Measurements from ENCODE around the gene FHIT. TPM values are rescaled to one million over a fixed set of nuclear protein-coding genes. Genes with fewer than 3 reads are reported as not detected.

Gene FHIT
- polyA plus RNA-seq, 1 experiment, result 0.11 TPM

DNA sequence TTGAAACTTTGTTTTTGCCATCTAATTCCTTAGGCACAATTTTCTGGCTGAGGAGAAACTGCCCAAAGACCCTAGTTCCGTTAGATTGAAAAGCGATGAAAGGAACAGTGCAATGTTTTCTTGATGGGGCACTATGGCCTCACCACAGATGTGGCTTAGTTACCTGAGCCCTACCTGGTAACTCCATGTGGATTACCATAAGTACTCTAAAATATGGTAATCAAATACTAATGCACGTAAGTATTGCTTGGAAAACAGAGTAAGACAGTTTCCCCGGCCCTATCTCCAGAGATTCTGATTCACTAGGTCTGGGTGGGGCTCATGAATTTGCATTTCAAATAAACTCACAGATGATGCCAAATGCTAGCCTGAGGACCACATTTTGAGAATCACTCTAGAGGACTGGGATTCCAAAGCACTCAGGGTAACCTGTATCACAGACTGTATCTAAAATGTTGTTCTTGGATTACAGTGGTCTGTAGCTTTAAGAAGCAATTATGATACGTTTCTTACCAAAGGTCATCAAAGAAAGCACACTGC lies 806.3 kb downstream of the FHIT start:
- ChIA-PET CTCF (no interaction called here), POLR2A (no interaction called here)
- H3K36me3 ChIP-seq (ENCODE audit: control insufficient read depth, insufficient read depth, low read length), result no peaks in the 10 kb centered on the region
- TF ChIP-seq, protein P1, sequence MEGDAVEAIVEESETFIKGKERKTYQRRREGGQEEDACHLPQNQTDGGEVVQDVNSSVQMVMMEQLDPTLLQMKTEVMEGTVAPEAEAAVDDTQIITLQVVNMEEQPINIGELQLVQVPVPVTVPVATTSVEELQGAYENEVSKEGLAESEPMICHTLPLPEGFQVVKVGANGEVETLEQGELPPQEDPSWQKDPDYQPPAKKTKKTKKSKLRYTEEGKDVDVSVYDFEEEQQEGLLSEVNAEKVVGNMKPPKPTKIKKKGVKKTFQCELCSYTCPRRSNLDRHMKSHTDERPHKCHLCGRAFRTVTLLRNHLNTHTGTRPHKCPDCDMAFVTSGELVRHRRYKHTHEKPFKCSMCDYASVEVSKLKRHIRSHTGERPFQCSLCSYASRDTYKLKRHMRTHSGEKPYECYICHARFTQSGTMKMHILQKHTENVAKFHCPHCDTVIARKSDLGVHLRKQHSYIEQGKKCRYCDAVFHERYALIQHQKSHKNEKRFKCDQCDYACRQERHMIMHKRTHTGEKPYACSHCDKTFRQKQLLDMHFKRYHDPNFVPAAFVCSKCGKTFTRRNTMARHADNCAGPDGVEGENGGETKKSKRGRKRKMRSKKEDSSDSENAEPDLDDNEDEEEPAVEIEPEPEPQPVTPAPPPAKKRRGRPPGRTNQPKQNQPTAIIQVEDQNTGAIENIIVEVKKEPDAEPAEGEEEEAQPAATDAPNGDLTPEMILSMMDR (IDR thresholded peaks at IDR 0.05; ENCODE audit: insufficient read depth, low read depth, low read length), result no peak
- no peak overlapping the region for H3K4me3 ChIP-seq (ENCODE audit: low read depth, low read length)
- DNase-seq (ENCODE audit: low read depth), result no peak
- no peaks in the 10 kb centered on the region for H3K27me3 ChIP-seq (ENCODE audit: control insufficient read depth, insufficient read depth, low read length)

DNA sequence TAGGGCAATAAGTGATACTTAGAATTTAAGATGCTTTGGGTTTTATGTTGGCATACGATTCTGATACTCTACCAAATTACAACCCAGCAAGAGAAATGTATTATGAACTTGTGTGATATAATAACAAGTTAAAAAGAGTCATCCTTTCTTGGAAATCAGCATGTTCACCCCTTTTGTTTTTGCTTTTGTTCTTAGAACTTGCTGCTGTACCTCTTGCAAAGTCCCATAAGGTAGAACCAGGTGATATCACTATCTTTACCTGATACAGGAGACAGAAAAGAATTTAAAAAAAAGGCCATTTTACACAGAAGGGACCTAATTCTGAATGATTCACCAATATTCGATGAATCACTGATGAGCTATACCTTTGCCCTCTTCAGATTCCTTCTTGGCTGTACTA lies 810.4 kb downstream of the FHIT start:
- no peaks in the 10 kb centered on the region for H3K27me3 ChIP-seq (ENCODE audit: control insufficient read depth, insufficient read depth, low read length)
- H3K4me3 ChIP-seq (ENCODE audit: low read depth, low read length), result no peak overlapping the region
- ChIA-PET POLR2A (no interaction called here), CTCF (no interaction called here)
- no peak for DNase-seq (ENCODE audit: low read depth)
- H3K36me3 ChIP-seq (ENCODE audit: control insufficient read depth, insufficient read depth, low read length), result no peaks in the 10 kb centered on the region
- TF ChIP-seq, protein P1 (IDR thresholded peaks at IDR 0.05; ENCODE audit: insufficient read depth, low read depth, low read length), result no peak

DNA sequence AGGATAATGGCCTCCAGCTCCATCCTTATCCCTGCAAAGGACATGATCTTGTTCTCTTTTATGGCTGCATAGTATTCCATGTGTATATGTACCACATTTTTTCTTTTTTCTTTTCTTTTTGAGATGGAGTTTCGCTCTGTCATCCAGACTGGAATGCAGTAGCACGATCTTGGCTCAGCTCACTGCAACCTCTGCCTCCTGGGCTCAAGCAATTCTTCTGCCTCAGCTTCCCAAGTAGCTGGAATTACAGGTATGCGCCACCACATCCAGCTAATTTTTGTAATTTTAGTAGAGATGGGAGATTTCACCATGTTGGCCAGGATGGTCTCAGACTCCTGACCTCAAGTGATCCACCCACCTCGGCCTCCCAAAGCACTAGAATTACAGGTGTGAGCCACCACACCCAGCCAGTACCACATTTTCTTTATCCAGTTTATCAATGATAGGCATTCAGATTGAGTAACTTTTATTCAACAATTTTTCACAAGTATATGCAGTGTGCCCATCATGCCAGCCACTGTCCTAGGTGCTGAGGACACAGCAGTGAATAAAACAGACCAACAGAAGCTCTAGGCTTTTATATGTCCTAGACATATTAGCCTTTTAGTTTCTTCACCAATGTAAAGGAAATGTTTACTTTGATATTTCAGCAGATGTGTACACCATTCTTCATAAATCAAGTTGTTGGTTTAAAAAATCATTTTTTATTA lies 815.2 kb downstream of the FHIT start:
- TF ChIP-seq, protein P1 (IDR thresholded peaks at IDR 0.05; ENCODE audit: insufficient read depth, low read depth, low read length), result no peak
- no peak overlapping the region for H3K4me3 ChIP-seq (ENCODE audit: low read depth, low read length)
- CTCF ChIA-PET, result no interaction called here
- no peaks in the 10 kb centered on the region for H3K36me3 ChIP-seq (ENCODE audit: control insufficient read depth, insufficient read depth, low read length)
- POLR2A ChIA-PET, result no interaction called here
- DNase-seq (ENCODE audit: low read depth), result no peak
- H3K27me3 ChIP-seq (ENCODE audit: control insufficient read depth, insufficient read depth, low read length), result no peaks in the 10 kb centered on the region

DNA sequence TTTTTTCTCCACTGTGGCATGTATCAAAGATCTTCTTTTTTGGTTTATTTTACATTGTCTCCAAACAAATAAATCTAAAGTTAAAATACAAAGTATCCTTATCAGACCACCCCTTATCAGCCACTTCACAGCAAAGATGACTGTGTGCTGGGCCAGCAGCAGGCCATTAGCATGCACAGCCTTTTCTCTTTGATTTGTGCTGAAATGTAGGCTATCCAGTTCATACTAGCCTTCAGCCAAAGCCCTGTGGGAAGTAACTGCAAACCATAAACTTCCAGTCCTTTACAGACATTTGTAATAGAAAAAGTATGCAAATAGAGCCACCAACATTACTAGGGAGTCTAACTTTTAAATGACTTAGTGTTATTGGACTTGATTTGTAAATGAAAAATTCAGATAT lies 816.3 kb downstream of the FHIT start:
- no peaks in the 10 kb centered on the region for H3K36me3 ChIP-seq (ENCODE audit: control insufficient read depth, insufficient read depth, low read length)
- CTCF ChIA-PET, result no interaction called here
- H3K4me3 ChIP-seq (ENCODE audit: low read depth, low read length), result no peak overlapping the region
- POLR2A ChIA-PET, result no interaction called here
- no peak for DNase-seq (ENCODE audit: low read depth)
- no peaks in the 10 kb centered on the region for H3K27me3 ChIP-seq (ENCODE audit: control insufficient read depth, insufficient read depth, low read length)
- TF ChIP-seq, protein P1 (IDR thresholded peaks at IDR 0.05; ENCODE audit: insufficient read depth, low read depth, low read length), result no peak

DNA sequence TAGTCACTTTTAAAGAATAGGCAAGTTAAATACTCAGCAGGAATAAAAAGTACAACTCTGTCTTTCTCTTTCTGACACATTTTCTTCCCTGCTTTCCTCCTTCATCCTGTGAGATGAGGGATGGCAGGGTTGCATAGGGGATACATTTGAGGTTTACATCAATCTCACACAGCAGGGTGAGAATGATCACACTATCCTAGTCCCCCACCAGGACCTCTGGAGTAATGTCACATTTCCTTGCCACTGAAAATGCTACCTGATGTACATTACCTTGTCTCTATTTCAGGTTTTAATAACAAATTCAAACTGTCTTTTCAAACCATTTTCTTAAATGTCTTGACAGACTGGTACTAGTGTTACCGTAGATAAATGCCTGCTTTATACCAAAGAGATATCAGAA lies 816.9 kb downstream of the FHIT start:
- no peak overlapping the region for H3K4me3 ChIP-seq (ENCODE audit: low read depth, low read length)
- no peak for DNase-seq (ENCODE audit: low read depth)
- H3K36me3 ChIP-seq (ENCODE audit: control insufficient read depth, insufficient read depth, low read length), result no peaks in the 10 kb centered on the region
- TF ChIP-seq, protein P1 (IDR thresholded peaks at IDR 0.05; ENCODE audit: insufficient read depth, low read depth, low read length), result no peak
- H3K27me3 ChIP-seq (ENCODE audit: control insufficient read depth, insufficient read depth, low read length), result no peaks in the 10 kb centered on the region
- ChIA-PET CTCF (interaction anchor here (0.5 kb wide), 1 partner anchor 43 kb away, joined by 3 read pairs; no protein-coding TSS in a partner anchor), POLR2A (no interaction called here)

All from BJ (cell line).